OCI-LY1 (cell line): ENCODE data around the gene CACNG1.

ENCODE experiments used
- H2AFZ ChIP-seq: fragments of 200-600 bp; sonication (generic), shearing (Covaris generic); 2 replicates; pipeline ENCODE4 v1.6.0; 2014; ENCODE audit warnings: antibody characterized with exemption, mild to moderate bottlenecking, low read length
- H3F3A ChIP-seq: fragments of 200-600 bp; sonication (generic), shearing (Covaris generic); 2 replicates; pipeline ENCODE4 v1.6.0; 2014; ENCODE audit warnings: mild to moderate bottlenecking, antibody characterized with exemption, low read length, moderate library complexity; ENCODE audit not compliant: insufficient read depth
- H3K27ac ChIP-seq: fragments of 200-600 bp; sonication (generic); 2 replicates; pipeline ENCODE4 v1.5.1; 2014; ENCODE audit warnings: low read length, mixed run types, mild to moderate bottlenecking, low read depth; ENCODE audit not compliant: poor library complexity, severe bottlenecking
- H3K27me3 ChIP-seq: fragments of 200-600 bp; sonication (generic); 2 replicates; pipeline ENCODE4 v1.6.0; 2014; ENCODE audit warnings: antibody characterized with exemption, mild to moderate bottlenecking, low read length, moderate library complexity; ENCODE audit not compliant: insufficient read depth
- H3K36me3 ChIP-seq: fragments of 200-600 bp; sonication (generic); 2 replicates; pipeline ENCODE4 v1.6.1; 2014; ENCODE audit warnings: mild to moderate bottlenecking, antibody characterized with exemption, low read length, moderate library complexity, mixed read lengths; ENCODE audit not compliant: insufficient read depth
- H3K4me1 ChIP-seq: fragments of 200-600 bp; sonication (generic); 2 replicates; pipeline ENCODE4 v1.5.1; 2014; ENCODE audit warnings: mild to moderate bottlenecking, low read length, moderate library complexity; ENCODE audit not compliant: insufficient read depth, severe bottlenecking
- H3K4me2 ChIP-seq: fragments of 200-600 bp; sonication (generic), shearing (Covaris generic); 2 replicates; pipeline ENCODE4 v1.6.1; 2014; ENCODE audit warnings: low read length
- H3K4me3 ChIP-seq: fragments of 200-600 bp; sonication (generic); 2 replicates; pipeline ENCODE4 v1.5.1; 2014; ENCODE audit warnings: low read length, low read depth, mild to moderate bottlenecking, mixed read lengths; ENCODE audit not compliant: poor library complexity, severe bottlenecking
- H3K79me2 ChIP-seq: fragments of 200-600 bp; shearing (Covaris generic); 2 replicates; pipeline ENCODE4 v1.6.1; 2016; ENCODE audit warnings: mixed run types, low read length, mixed read lengths; ENCODE audit not compliant: insufficient read depth
- H3K9ac ChIP-seq: fragments of 200-600 bp; sonication (generic), shearing (Covaris generic); 2 replicates; pipeline ENCODE4 v1.6.1; 2014; ENCODE audit warnings: mild to moderate bottlenecking, low read length, mixed read lengths
- H3K9me2 ChIP-seq: fragments of 200-600 bp; sonication (generic), shearing (Covaris generic); 2 replicates; pipeline ENCODE4 v1.6.1; 2014; ENCODE audit warnings: low read depth, mild to moderate bottlenecking, low read length, mixed read lengths
- H3K9me3 ChIP-seq: fragments of 200-600 bp; shearing (Covaris generic); 2 replicates; pipeline ENCODE4 v1.6.1; 2014; ENCODE audit warnings: low read length, mixed read lengths
- H4K20me1 ChIP-seq: fragments of 200-600 bp; sonication (generic), shearing (Covaris generic); 2 replicates; pipeline ENCODE4 v1.6.0; 2016; ENCODE audit warnings: mild to moderate bottlenecking, low read length; ENCODE audit not compliant: insufficient read depth
- CTCF ChIP-seq: fragments of 200-600 bp; sonication (generic), shearing (Covaris generic); IDR thresholded peaks from 2 replicates; pipeline ENCODE4 v1.5.1; 2017; ENCODE audit warnings: mild to moderate bottlenecking, antibody characterized with exemption, low read length, moderate library complexity, mixed read lengths
- EZH2 ChIP-seq: fragments of 200-600 bp; sonication (generic), shearing (Covaris generic); IDR thresholded peaks from 2 replicates; pipeline ENCODE4 v1.8.0; 2017; ENCODE audit warnings: borderline replicate concordance, mixed run types, mild to moderate bottlenecking, antibody characterized with exemption, low read length, moderate library complexity, mixed read lengths

CACNG1 gene

GRCh38 chr17:67059372-67059771 is 15.0 kb downstream of the CACNG1 start:
- no peaks in the 10 kb centered on the region for H3F3A ChIP-seq
- H3K27me3 ChIP-seq: no peaks in the 10 kb centered on the region
- no peaks in the 10 kb centered on the region for H3K9me3 ChIP-seq
- H4K20me1 ChIP-seq: no peaks in the 10 kb centered on the region
- no peak overlapping the region for H3K27ac ChIP-seq
- H3K36me3 ChIP-seq: no peaks in the 10 kb centered on the region
- no peak for TF ChIP-seq EZH2
- no peak for TF ChIP-seq CTCF
- no peak overlapping the region for H3K9ac ChIP-seq
- no peaks in the 10 kb centered on the region for H3K79me2 ChIP-seq
- peaks cover 9% of the 10 kb centered on the region for H3K4me1 ChIP-seq
- no peak overlapping the region for H3K4me2 ChIP-seq
- H3K9me2 ChIP-seq: no peaks in the 10 kb centered on the region
- H2AFZ ChIP-seq: no peak overlapping the region
- H3K4me3 ChIP-seq: no peak overlapping the region

GRCh38 chr17:67063141-67063540 is 18.8 kb downstream of the CACNG1 start:
- no peaks in the 10 kb centered on the region for H3K9me2 ChIP-seq
- no peak overlapping the region for H3K4me2 ChIP-seq
- H4K20me1 ChIP-seq: no peaks in the 10 kb centered on the region
- no peaks in the 10 kb centered on the region for H3F3A ChIP-seq
- no peak overlapping the region for H2AFZ ChIP-seq
- H3K79me2 ChIP-seq: no peaks in the 10 kb centered on the region
- H3K27ac ChIP-seq: no peak overlapping the region
- no peaks in the 10 kb centered on the region for H3K27me3 ChIP-seq
- H3K4me3 ChIP-seq: no peak overlapping the region
- no peaks in the 10 kb centered on the region for H3K4me1 ChIP-seq
- no peaks in the 10 kb centered on the region for H3K36me3 ChIP-seq
- no peak overlapping the region for H3K9ac ChIP-seq
- no peaks in the 10 kb centered on the region for H3K9me3 ChIP-seq
- TF ChIP-seq EZH2: no peak
- no peak for TF ChIP-seq CTCF

GRCh38 chr17:67066717-67067116 is 22.4 kb downstream of the CACNG1 start:
- Histone ChIP-seq H3K4me2 (no peak overlapping the region), H3K36me3 (no peaks in the 10 kb centered on the region; the same call in 1 of the 2 replicates), H3K79me2 (no peaks in the 10 kb centered on the region), H3F3A (no peaks in the 10 kb centered on the region), H2AFZ (no peak overlapping the region), H4K20me1 (no peaks in the 10 kb centered on the region), H3K27me3 (no peaks in the 10 kb centered on the region), H3K4me1 (no peaks in the 10 kb centered on the region), H3K4me3 (no peak overlapping the region), H3K9me3 (no peaks in the 10 kb centered on the region; the same call in 1 of the 2 replicates), H3K9me2 (no peaks in the 10 kb centered on the region), H3K9ac (no peak overlapping the region), H3K27ac (no peak overlapping the region)
- TF ChIP-seq EZH2 (no peak), CTCF (no peak)
